Esophagus squamous epithelium (tissue), 4 donors: ENCODE results near the gene ATP2A3.
A peak's percentile ranks its signal among the peaks of the same experiment; 100 is the strongest.

Experiments
- POLR2A ChIP-seq, 4 donors: fragments of 450-650 bp; IDR thresholded peaks; one replicate each; pipeline ENCODE4 v1.6.1; 2017; ENCODE audit warnings: antibody characterized with exemption in 4 of 4, mild to moderate bottlenecking in 4 of 4, moderate library complexity in 3 of 4
- TF ChIP-seq, protein P1 (sequence below), 6 experiments: fragments of 450-650 bp in 4 of 6; fragments of 200-600 bp in 2 of 6; sonication (generic) in 2 of 6; IDR thresholded peaks; one replicate each; pipeline ENCODE4 v1.5.1; 2016 to 2019; ENCODE audit warnings: antibody characterized with exemption in 6 of 6, mild to moderate bottlenecking in 4 of 6, moderate library complexity in 4 of 6

DNA sequence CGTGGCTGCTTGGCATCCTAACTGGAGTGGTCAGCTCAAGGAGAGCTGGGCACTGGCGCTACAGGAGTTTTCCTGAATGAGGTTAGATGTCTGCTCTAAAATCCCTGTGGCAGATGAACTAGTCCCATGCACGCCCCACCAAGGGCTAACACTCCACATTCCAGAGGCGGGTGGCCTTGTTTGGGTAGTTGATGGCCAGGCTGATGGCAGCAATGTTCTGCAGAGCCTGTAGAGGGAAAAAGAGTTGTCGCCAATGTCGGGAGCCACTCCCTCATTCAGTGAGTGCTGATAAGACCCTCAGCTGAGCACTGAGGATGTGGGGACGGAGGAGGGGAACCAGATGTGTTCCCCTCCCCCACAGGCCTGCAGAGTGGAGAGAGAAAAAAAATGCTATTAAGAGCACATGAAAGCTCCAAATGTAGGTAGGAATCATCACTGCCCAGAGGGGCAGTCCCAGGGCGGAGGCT, 42.5 kb upstream of the ATP2A3 start:
- TF ChIP-seq, protein P1, sequence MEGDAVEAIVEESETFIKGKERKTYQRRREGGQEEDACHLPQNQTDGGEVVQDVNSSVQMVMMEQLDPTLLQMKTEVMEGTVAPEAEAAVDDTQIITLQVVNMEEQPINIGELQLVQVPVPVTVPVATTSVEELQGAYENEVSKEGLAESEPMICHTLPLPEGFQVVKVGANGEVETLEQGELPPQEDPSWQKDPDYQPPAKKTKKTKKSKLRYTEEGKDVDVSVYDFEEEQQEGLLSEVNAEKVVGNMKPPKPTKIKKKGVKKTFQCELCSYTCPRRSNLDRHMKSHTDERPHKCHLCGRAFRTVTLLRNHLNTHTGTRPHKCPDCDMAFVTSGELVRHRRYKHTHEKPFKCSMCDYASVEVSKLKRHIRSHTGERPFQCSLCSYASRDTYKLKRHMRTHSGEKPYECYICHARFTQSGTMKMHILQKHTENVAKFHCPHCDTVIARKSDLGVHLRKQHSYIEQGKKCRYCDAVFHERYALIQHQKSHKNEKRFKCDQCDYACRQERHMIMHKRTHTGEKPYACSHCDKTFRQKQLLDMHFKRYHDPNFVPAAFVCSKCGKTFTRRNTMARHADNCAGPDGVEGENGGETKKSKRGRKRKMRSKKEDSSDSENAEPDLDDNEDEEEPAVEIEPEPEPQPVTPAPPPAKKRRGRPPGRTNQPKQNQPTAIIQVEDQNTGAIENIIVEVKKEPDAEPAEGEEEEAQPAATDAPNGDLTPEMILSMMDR (IDR thresholded peaks at IDR 0.05) = no peak
- peak in 1 of 4 donors; percentile 7 for TF ChIP-seq POLR2A (IDR thresholded peaks at IDR 0.05)
